Stimulated activated CD4-positive, alpha-beta T cell treated with anti-CD3 and anti-CD28 coated beads, Interleukin-4, amount 100 ng/mL, for 1 hour (primary cell): ENCODE measurements around the gene TRIM52.
"Not testable (repeated sequence)": the region's sequence is repeated elsewhere in the genome, so short reads cannot be mapped to it uniquely, and the experiment has no call there.

Source experiments
- DNase-seq: peaks from one replicate; pipeline ENCODE4 v3.0.0-alpha.2; 2020

Gene TRIM52

DNA sequence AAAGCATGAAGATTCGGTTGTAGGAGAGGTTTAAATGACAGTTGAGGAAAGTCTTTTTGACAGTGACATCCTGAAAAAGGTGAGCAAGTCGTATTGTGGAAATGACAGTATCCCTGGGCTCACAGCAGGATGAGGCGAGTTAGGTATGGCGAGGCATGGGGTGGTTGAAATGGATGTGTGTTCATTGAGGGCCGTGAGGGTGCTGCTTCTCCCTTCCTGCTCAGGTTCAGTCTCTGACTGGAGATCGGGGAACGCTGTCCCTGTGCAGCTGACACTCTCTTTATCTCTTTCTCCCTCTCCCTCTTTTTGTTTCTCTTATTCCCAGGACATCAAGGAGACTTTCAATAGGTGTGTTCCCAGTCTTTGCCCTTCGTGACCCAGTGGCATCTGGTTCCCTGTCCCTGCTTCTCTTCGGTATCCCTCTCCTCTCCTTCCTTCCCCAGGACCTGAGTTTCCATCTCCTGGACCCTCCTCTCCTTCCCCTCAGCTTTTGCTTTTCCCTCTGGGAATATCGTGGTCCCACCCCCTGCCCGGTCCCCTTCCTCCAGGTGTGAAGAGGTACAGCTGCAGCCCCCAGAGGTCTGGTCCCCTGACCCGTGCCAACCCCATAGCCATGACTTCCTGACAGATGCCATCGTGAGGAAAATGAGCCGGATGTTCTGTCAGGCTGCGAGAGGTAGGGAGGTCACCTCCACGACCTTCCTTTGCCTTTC lies 27.7 kb downstream of the TRIM52 start:
- no peak for DNase-seq

- DNase-seq: no peak
Observed at GRCh38 chr5:181232593-181232992, 28.4 kb downstream of the TRIM52 start.

- no peak for DNase-seq
Observed at GRCh38 chr5:181231432-181231831, 29.5 kb downstream of the TRIM52 start.

DNA sequence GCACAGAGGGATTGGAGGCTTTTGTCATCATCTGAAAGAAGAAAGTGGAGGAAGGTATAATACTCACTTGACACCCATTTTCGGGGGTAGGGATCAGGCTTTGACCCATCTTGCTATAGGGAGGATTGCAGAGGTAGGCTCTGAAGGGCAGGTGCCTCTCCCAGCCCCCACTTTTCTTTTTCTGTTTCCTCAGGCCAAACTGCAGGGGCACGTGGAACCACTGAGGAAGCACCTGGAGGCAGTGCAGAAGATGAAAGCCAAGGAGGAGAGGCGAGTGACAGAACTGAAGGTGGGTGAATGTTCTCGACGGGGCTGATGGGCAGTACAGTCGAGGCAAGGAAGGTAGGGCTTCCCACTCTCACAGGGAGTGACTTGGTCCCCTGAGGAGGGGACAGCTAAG lies 30.4 kb downstream of the TRIM52 start:
- no peak for DNase-seq

DNA sequence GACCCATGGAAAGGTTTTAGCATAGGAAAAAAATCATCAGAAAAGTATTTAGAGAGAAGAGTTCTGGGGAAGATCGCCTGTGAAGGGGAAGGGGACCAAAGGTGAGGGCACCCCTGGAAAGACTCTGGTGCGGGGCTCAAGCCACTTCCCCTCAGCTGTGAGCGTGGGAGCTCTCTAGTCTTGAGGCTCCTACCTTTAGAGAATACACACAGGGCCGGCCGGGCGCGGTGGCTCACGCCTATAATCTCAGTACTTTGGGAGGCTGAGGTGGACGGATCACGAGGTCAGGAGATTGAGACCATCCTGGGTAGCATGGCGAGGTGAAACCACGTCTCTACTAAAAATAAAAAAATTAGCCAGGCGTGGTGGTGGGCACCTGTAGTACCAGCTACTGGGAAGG lies 30.9 kb downstream of the TRIM52 start:
- no peak for DNase-seq

DNA sequence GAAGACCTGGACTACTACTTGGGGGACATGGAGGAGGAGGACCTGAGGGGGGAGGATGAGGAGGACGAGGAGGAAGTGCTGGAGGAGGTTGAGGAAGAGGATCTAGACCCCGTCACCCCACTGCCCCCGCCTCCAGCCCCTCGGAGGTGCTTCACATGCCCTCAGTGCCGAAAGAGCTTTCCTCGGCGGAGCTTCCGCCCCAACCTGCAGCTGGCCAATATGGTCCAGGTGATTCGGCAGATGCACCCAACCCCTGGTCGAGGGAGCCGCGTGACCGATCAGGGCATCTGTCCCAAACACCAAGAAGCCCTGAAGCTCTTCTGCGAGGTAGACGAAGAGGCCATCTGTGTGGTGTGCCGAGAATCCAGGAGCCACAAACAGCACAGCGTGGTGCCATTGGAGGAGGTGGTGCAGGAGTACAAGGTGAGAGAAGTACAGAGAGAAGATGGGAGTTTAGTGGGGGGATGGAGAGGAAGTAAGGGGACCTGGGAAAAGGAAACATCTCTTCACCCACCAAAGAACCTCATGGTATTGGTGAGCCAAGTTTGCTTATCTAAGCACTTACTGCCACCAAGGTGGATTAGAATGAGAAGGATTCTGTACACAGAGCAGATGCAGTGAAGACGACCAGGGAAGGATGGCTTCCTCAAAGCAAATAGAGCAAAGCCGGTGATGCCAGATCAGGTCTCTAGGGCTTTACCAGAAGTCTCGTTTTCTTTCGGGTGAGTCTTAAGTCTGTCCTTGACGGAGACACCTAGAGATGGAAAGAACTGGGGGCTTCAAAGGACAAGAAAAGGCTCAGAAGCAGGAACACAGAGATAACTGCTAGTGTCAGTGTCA lies 36.3 kb downstream of the TRIM52 start:
- DNase-seq: peak; percentile 43

DNA sequence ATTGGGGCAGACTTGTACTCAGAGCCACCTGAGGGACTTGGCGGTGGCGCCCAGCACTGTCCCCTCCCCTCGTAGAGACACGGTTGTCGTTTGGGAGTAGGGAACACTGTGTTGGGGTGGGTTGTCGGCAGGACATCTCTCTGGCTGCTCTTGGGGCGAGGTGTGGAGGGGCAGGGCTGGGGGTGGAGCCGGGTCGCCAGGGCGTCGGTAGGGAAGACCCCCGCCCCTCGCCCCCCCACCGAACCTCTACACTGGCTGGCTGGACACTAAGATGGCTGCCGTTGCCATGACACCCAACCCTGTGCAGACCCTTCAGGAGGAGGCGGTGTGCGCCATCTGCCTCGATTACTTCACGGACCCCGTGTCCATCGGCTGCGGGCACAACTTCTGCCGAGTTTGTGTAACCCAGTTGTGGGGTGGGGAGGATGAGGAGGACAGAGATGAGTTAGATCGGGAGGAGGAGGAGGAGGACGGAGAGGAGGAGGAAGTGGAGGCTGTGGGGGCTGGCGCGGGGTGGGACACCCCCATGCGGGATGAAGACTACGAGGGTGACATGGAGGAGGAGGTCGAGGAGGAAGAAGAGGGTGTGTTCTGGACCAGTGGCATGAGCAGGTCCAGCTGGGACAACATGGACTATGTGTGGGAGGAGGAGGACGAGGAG lies 37.1 kb downstream of the TRIM52 start:
- DNase-seq: peak; percentile 59

GRCh38 chr5:181223058-181223728 lies 37.8 kb downstream of the TRIM52 start, which contains the start of gene TRIM41:
Gene TRIM41 (plus strand): TSS chr5:181223281. CDS start chr5:181224000, 719 bp downstream.
- peak; percentile 97 for DNase-seq

GRCh38 chr5:181222630-181223057 lies 38.3 kb downstream of the TRIM52 start:
- DNase-seq: no peak

DNA sequence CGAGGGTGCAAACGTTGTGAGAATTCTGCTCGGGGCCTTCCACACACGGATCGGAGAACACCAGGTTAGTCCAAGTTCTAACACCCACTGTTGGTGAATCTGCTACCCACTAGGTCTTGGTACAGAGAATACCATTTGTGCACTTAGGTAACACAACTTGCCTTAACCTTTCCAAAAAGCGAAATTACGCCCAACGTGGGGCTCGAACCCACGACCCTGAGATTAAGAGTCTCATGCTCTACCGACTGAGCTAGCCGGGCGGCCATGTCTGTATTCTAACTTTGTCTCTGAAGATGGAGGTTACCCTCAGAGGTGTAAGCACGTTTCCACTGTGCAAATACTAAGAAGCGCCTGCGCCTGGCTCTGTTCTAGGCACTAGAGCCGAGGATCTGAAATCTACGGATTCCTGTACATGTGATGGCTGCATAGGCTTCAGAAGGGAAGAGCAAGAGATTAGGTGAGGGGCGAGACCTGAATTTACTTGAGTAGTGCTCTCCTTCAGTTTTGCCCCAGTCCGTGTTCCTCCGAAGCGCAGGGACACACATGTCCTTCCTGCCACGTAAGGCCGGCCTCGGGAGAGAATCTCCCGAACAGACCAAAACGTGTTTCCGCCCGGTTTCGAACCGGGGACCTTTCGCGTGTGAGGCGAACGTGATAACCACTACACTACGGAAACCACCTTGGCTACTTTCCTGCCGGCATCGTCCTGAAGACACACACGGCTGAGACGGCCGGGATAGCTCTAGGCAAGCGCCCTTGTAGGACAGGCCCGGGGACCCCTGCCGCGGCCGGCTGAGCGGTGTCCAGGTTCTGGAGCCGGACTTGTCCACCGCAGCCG lies 38.9 kb downstream of the TRIM52 start:
- DNase-seq: peak; percentile 95

DNA sequence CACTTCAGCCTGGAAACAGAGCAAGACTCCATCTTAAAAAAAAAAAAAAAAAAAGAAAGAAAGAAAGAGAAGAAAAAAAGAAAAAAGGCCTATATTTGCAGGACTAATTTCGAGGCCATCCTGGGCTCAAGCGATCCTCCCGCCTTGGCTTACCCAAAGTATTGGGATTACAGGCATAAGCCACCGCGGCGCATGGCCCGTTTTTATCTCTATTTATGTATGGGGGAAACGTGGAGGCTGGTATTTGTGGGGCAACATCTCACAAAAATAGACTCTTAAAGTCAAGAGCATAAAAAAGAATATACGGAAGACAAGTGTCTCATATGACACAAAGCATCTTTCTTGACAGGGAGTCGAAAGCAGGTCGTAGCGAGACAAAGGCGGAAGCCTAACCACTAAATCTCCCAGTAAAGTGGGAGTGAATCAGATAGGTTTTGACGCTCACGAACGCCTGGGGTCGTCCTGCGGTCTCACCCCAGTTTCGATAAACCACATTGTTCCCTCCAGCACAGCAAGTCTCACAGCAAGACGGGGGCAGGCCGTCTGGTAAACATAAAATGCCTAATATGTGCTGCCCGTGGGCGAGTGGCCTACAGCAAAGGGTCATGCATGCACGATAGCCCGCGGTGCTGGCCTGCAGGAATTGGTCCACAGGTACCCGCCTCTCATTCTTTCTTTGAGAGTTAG lies 39.7 kb downstream of the TRIM52 start:
- DNase-seq: peak; percentile 37

- DNase-seq: no peak
Observed at GRCh38 chr5:181220178-181220515, 40.8 kb downstream of the TRIM52 start.

DNA sequence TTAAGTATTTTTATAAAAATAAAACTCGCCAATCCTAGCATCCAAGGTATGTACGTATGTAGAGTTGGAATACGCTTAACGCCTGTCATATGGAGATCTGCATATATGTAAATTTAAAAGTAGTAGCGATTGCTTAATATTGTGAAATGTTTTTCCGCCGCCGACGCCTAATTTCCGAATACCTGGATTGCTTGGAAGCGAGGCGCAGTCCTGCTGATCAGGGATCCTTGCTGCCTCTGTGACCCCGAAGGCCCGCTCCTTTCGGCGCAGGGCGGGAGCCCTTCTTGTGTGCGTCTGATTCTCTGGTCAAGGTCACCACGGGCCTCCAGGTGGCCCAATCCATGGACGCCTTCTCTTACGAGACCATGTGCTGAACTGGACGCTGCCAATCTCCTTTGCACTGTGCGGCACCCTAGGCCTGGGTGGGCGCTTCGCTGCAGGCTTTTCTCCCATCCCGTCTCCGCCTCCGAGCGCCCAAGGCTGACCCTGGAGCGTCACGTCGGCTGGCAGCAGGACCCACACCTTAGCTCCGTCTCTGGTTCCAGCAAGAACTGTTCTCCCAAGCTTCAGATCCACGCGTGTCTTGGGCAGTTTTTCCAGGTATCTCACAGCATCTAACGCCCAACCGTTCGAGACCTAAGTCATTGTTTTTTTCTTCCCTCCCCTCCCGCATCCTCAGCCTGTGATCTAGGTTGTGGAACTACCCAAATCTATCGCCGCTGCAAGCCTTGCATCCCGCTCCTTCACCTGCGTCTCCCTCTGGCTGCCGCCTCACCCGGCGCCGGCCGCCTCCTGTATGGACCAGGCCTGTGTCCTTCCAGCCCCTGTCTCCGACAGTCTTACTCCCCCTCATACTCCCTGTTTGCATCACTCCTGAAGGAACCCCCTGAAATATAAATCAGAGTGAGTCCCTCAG lies 41.4 kb downstream of the TRIM52 start:
- DNase-seq: no peak

GRCh38 chr5:181218795-181219124 lies 42.2 kb downstream of the TRIM52 start:
- DNase-seq: no peak

DNA sequence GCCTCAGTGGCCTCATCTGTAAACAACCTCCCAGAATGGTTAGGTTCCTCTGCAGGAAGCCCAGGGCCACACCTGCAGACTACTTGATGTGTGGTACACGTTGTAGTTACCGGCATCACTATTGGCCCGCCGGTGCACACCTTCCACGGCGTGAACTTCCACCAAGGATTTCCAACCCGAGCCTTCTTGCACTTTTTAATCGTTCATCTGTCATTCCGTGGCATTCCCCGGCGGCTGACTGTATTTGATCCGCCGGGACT lies 43.2 kb downstream of the TRIM52 start:
- peak; percentile 33 for DNase-seq

DNA sequence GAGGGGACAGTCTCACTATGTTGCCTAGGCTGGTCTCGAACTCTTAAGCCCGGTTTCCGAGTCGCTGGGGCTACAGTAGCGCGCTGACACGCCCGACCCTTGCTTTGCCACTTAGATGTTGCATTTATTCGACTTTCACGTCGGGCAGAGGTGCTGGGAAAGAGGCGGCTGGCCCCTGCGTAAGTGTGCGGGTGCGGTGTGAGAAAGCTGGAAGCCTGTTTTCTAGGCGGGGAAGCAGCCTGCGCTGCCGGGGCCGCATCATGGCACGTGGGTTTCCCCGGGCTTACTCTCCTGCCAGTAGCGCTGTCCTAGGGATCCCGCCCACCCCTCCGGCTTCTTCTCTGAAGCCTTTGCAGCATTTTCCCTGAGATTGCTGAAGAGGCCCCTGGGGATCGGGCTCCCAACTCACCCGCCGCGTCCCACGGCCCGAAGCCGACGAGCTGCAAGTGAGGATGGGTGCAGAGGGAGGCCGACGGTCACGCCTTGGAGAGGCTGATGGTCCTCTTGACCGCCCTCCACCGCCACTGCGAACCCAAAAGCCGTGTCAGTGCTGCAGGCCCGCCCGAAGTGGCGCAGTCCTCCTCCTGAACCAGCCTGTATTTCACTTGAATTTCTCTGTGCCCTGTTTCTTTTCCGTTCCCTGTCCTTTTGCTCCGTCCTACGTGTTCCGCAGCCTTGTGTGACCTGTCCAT lies 43.7 kb downstream of the TRIM52 start:
- peak; percentile 64 for DNase-seq

GRCh38 chr5:181215997-181216989 lies 44.6 kb downstream of the TRIM52 start:
- DNase-seq: no peak

DNA sequence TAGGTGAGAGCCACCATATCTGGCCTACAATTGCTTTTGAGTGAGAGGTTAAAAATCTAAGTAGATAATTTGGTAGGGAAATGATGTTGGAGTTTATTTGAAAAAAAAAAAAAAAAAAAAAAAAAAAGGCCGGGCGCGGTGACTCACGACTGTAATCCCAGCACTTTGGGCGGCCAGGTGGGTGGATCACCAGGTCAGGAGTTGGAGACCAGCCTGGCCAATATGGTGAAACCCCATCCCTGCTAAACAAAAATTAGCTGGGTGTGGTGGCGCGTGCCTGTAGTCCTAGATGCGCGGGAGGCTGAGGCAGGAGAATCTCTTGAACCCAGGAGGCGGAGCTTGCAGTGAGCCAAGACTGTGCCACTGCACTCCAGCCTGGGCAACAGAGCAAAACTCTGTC lies 46.7 kb downstream of the TRIM52 start:
- DNase-seq: not testable (repeated sequence)

GRCh38 chr5:181212934-181213333 lies 48.0 kb downstream of the TRIM52 start:
- no peak for DNase-seq
